Hematopoietic multipotent progenitor cell treated with erythropoietin and hydrocortisone succinate and interleukin-3 and kit ligand, for 17 days (in vitro differentiated cells): Measurements from ENCODE around the gene MTM1.

Experiments
- DNase-seq: peaks from one replicate; pipeline ENCODE4 v3.0.0-alpha.2; 2015; ENCODE audit warnings: low spot score

MTM1 gene

GRCh38 chrX:150548684-150549083, 19.7 kb upstream of the MTM1 start:
- no peak for DNase-seq

- DNase-seq, result no peak
These were observed 16.5 kb upstream of the MTM1 start for GRCh38 chrX:150551963-150552362.

- DNase-seq, result no peak
These were observed 10.0 kb upstream of the MTM1 start for GRCh38 chrX:150558424-150558823.

- DNase-seq, result no peak
These were observed 3.6 kb upstream of the MTM1 start for GRCh38 chrX:150564838-150565237.

- no peak for DNase-seq
These were observed 2.9 kb upstream of the MTM1 start for GRCh38 chrX:150565551-150565950.

GRCh38 chrX:150566734-150567182, 1.7 kb upstream of the MTM1 start:
- DNase-seq, result no peak

- no peak for DNase-seq
These were observed 639 bp upstream of the MTM1 start for GRCh38 chrX:150567645-150568319.

- DNase-seq, result no peak
These were observed 695 bp downstream of the MTM1 start for GRCh38 chrX:150569155-150569477.

- no peak for DNase-seq
These were observed 2.1 kb downstream of the MTM1 start for GRCh38 chrX:150570512-150570911.

GRCh38 chrX:150572206-150572605, 3.8 kb downstream of the MTM1 start:
- no peak for DNase-seq

- no peak for DNase-seq
These were observed 4.7 kb downstream of the MTM1 start for GRCh38 chrX:150573106-150573505.

- no peak for DNase-seq
These were observed 5.3 kb downstream of the MTM1 start for GRCh38 chrX:150573702-150574101.

- no peak for DNase-seq
These were observed 6.4 kb downstream of the MTM1 start for GRCh38 chrX:150574559-150575418.

- DNase-seq, result no peak
These were observed 7.0 kb downstream of the MTM1 start for GRCh38 chrX:150575419-150575814.

- no peak for DNase-seq
These were observed 8.8 kb downstream of the MTM1 start for GRCh38 chrX:150577174-150577573.

- DNase-seq, result no peak
These were observed 12.8 kb downstream of the MTM1 start for GRCh38 chrX:150581093-150581775.

- no peak for DNase-seq
These were observed 14.0 kb downstream of the MTM1 start for GRCh38 chrX:150582338-150582948.

GRCh38 chrX:150587585-150588503, 19.4 kb downstream of the MTM1 start:
- DNase-seq, result peak; percentile 37

GRCh38 chrX:150594584-150594983, 26.2 kb downstream of the MTM1 start:
- DNase-seq, result no peak

GRCh38 chrX:150599226-150599625, 30.8 kb downstream of the MTM1 start:
- DNase-seq, result no peak

- no peak for DNase-seq
These were observed 33.9 kb downstream of the MTM1 start for GRCh38 chrX:150602296-150602695.
